ENCODE data around the gene TNRC6C. TPM values are rescaled to one million over a fixed set of nuclear protein-coding genes. Genes with fewer than 3 reads are reported as not detected.

The TNRC6C gene
- total RNA-seq, 4 donors from 2014 or later, result 9.7 to 70.1 (median 23.2) TPM

DNA sequence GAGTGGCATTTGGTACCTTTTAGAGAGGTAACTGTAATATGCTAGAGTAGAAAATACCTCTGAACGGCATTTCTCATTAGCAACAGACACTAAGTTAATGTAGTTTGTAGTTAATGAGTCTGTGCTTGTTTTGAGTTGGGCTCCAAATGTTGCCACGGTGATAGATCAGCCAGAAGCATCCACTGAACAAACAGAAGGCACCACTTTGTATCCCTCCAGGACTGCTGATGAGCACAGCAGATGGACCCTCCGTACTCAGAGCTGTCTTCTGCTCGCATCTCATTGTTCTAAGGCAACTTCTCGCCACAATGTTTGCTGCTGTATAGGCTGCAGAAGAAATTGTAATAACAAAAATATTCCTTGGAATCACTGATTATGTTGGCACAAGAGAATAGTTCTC lies 56.1 kb downstream of the TNRC6C start:
- H3K9me3 ChIP-seq, result no peaks in the 10 kb centered on the region
- DNase-seq, result no peak
- no peak for TF ChIP-seq CTCF (IDR thresholded peaks at IDR 0.05)
- TF ChIP-seq POLR2A (IDR thresholded peaks at IDR 0.05), result no peak

DNA sequence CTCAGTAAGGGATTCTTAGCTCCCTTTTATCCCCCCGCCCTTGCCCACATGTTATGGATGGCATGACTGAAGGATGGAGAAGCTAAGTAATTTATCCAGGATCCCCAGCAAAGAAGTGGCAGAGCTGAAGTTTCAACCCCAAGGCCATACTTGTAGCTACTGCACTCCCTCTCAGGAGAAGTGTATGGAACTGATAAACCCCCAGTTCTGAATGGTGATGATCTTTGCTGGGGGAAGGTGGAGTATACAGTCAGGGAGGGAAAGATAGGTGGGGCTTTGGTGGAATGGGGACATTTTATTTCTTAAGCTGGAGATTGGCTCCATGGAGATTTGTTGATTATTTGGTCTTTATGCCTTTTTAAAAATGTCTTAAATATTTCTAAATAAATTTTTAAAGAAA lies 58.3 kb downstream of the TNRC6C start:
- H3K4me3 ChIP-seq, result no peak overlapping the region
- no peaks in the 10 kb centered on the region for H3K9me3 ChIP-seq
- no peaks in the 10 kb centered on the region for H3K36me3 ChIP-seq
- TF ChIP-seq CTCF (IDR thresholded peaks at IDR 0.05) (no peak), POLR2A (IDR thresholded peaks at IDR 0.05) (no peak)
- H3K27ac ChIP-seq, result no peak overlapping the region
- H3K27me3 ChIP-seq, result no peaks in the 10 kb centered on the region
- no peaks in the 10 kb centered on the region for H3K4me1 ChIP-seq
- DNase-seq, result no peak

More for the DNA sequence above, 56.1 kb downstream of the TNRC6C start:
- Histone ChIP-seq H3K27ac (no peak overlapping the region), H3K27me3 (no peaks in the 10 kb centered on the region), H3K4me1 (no peaks in the 10 kb centered on the region), H3K36me3 (no peaks in the 10 kb centered on the region), H3K4me3 (no peak overlapping the region)

DNA sequence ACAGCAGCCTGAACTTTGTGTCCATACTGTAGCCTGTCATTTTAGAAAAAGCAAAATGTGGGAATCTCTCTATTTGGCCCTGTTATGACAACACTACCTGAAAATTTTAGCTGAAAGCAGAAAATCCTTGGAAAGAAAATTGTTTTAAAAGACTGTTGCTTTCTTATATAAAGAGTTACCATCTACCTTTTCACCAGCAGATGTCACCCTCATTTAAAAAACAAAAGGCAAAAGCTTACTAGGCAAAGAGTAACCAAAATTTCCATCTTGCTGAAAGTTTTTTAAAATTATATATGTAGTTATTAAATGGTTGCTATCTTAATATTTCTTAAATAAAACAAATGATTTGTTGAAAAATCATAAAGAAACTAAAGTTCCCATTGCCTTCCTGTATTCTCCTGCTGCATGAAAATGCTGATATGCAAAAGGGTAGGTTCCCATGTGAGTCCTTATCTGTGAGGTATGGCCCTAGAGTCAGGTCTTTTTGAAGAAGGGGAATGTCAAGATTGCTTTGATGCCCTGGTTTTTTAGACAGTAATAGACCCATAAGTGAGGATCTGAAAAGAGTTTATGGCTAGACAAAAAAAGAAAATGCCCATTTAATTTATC lies 61.0 kb downstream of the TNRC6C start:
- TF ChIP-seq CTCF (IDR thresholded peaks at IDR 0.05) (peak; percentile 27 to 66 (median 57)), POLR2A (IDR thresholded peaks at IDR 0.05) (no peak)
- Histone ChIP-seq H3K27me3 (no peaks in the 10 kb centered on the region), H3K4me3 (no peak overlapping the region), H3K9me3 (no peaks in the 10 kb centered on the region), H3K36me3 (no peaks in the 10 kb centered on the region), H3K27ac (no peak overlapping the region), H3K4me1 (no peaks in the 10 kb centered on the region)
- DNase-seq, result no peak

DNA sequence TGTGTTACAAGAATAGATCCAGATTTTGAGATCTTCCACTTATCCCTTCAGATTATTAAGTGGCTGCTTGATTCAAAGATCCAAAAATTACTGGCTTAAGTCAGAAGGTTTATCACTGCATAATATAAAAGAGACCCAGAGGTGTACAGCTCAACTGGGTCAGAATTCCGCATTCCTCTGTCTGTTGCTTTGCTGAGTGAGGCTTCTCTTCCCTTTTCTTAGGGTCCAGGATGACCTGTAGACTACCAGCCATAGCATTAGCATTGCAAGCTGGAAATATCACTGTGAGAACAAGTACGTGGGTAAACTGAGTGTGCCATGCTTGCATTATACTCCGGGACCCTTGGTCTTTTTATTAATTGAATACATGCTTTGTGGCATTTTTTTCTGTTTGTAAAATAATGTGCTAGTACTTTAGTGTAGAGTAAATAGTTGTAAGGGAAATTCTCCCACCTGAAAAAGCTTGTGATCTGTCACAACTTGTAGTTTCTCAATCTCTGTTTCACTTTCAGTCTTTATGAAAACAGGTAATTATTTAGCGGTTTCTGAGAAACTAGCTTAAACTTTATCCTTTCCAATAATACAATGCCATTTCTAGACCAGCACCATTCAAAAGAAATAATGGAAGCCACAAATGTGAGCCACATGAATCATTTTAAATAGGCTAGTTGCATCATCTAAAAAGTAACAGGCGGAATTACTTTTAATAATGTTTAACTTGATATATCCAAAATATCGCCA lies 61.6 kb downstream of the TNRC6C start:
- Histone ChIP-seq H3K27ac (no peak overlapping the region), H3K9me3 (no peaks in the 10 kb centered on the region), H3K36me3 (no peaks in the 10 kb centered on the region), H3K4me3 (no peak overlapping the region), H3K4me1 (no peaks in the 10 kb centered on the region), H3K27me3 (no peaks in the 10 kb centered on the region)
- TF ChIP-seq CTCF (IDR thresholded peaks at IDR 0.05) (no peak), POLR2A (IDR thresholded peaks at IDR 0.05) (no peak)
- DNase-seq, result no peak

GRCh38 chr17:78020717-78021108 lies 62.2 kb downstream of the TNRC6C start:
- TF ChIP-seq CTCF (IDR thresholded peaks at IDR 0.05), result no peak
- TF ChIP-seq POLR2A (IDR thresholded peaks at IDR 0.05), result no peak

More at GRCh38 chr17:78020717-78021108, 62.2 kb downstream of the TNRC6C start:
- H3K36me3 ChIP-seq, result no peaks in the 10 kb centered on the region
- H3K4me3 ChIP-seq, result no peak overlapping the region
- H3K9me3 ChIP-seq, result no peaks in the 10 kb centered on the region
- no peaks in the 10 kb centered on the region for H3K27me3 ChIP-seq
- no peak overlapping the region for H3K27ac ChIP-seq
- no peak for DNase-seq
- no peaks in the 10 kb centered on the region for H3K4me1 ChIP-seq
